GM21423 (cell line): Measurements from ENCODE around the gene KLHL5.

Source experiments
- ATAC-seq: cut with Tn5 transposase; IDR thresholded peaks from one replicate; pipeline ENCODE4 v1.9.1; 2021; ENCODE audit warnings: mild to moderate bottlenecking, moderate library complexity; ENCODE audit not compliant: unreplicated experiment

KLHL5 gene

GRCh38 chr4:39043058-39043860, 18.8 kb upstream of the KLHL5 start:
- ATAC-seq, result no peak

- no peak for ATAC-seq
These were observed 18.1 kb upstream of the KLHL5 start for GRCh38 chr4:39043861-39044363.

- peak; percentile 62 for ATAC-seq
These were observed 17.6 kb upstream of the KLHL5 start for GRCh38 chr4:39044364-39044955.

- ATAC-seq, result peak; percentile 26
These were observed 16.8 kb upstream of the KLHL5 start for GRCh38 chr4:39044956-39045826.

GRCh38 chr4:39045827-39046221, 16.2 kb upstream of the KLHL5 start:
- ATAC-seq, result no peak

GRCh38 chr4:39046249-39046648, 15.8 kb upstream of the KLHL5 start:
- no peak for ATAC-seq

- ATAC-seq, result no peak
These were observed 14.4 kb upstream of the KLHL5 start for GRCh38 chr4:39047681-39048080.

GRCh38 chr4:39048311-39048710, 13.7 kb upstream of the KLHL5 start:
- no peak for ATAC-seq

GRCh38 chr4:39050590-39050989, 11.4 kb upstream of the KLHL5 start:
- no peak for ATAC-seq

- no peak for ATAC-seq
These were observed 10.5 kb upstream of the KLHL5 start for GRCh38 chr4:39051492-39051891.

- ATAC-seq, result no peak
These were observed 8.0 kb upstream of the KLHL5 start for GRCh38 chr4:39053983-39054382.

GRCh38 chr4:39054497-39054896, 7.5 kb upstream of the KLHL5 start:
- no peak for ATAC-seq

- no peak for ATAC-seq
These were observed 6.0 kb upstream of the KLHL5 start for GRCh38 chr4:39056023-39056422.

- no peak for ATAC-seq
These were observed 575 bp upstream of the KLHL5 start for GRCh38 chr4:39061457-39061856.

GRCh38 chr4:39062770-39063097, 702 bp downstream of the KLHL5 start:
- no peak for ATAC-seq

- ATAC-seq, result no peak
These were observed 1.4 kb downstream of the KLHL5 start for GRCh38 chr4:39063430-39063829.

GRCh38 chr4:39066371-39066770, 4.3 kb downstream of the KLHL5 start:
- ATAC-seq, result no peak

- no peak for ATAC-seq
These were observed 5.0 kb downstream of the KLHL5 start for GRCh38 chr4:39067031-39067430.

- ATAC-seq, result no peak
These were observed 5.4 kb downstream of the KLHL5 start for GRCh38 chr4:39067451-39067850.

- ATAC-seq, result no peak
These were observed 6.9 kb downstream of the KLHL5 start for GRCh38 chr4:39068907-39069306.

GRCh38 chr4:39078829-39079228, 16.8 kb downstream of the KLHL5 start:
- ATAC-seq, result no peak

- no peak for ATAC-seq
These were observed 21.1 kb downstream of the KLHL5 start for GRCh38 chr4:39083164-39083563.
